Fibroblast of upper back skin (primary cell): ENCODE results near the gene STOM.
"Not testable (repeated sequence)": the region's sequence is repeated elsewhere in the genome, so short reads cannot be mapped to it uniquely, and the experiment has no call there.

Experiments
- DNase-seq: peaks from one replicate; pipeline ENCODE4 v3.0.0-alpha.2; 2013

STOM gene

GRCh38 chr9:121369595-121370265, at the start of gene STOM:
STOM (minus strand) TSS chr9:121370250; CDS start chr9:121370187, 63 bp downstream.
- DNase-seq: peak; percentile 76

- DNase-seq: no peak
Measured at GRCh38 chr9:121411993-121412392, 41.9 kb upstream of the STOM start.

GRCh38 chr9:121405899-121406298, 35.8 kb upstream of the STOM start:
- DNase-seq: no peak

GRCh38 chr9:121404906-121405305, 34.9 kb upstream of the STOM start:
- no peak for DNase-seq

GRCh38 chr9:121399883-121400607, 30.0 kb upstream of the STOM start:
- peak; percentile 82 for DNase-seq

- peak; percentile 47 for DNase-seq
Measured at GRCh38 chr9:121399126-121399882, 29.3 kb upstream of the STOM start.

GRCh38 chr9:121398374-121398773, 28.3 kb upstream of the STOM start:
- peak; percentile 99 for DNase-seq

GRCh38 chr9:121397277-121397676, 27.2 kb upstream of the STOM start:
- not testable (repeated sequence) for DNase-seq

GRCh38 chr9:121395558-121395957, 25.5 kb upstream of the STOM start:
- no peak for DNase-seq

- no peak for DNase-seq
Measured at GRCh38 chr9:121394292-121394691, 24.2 kb upstream of the STOM start.

- peak; percentile 58 for DNase-seq
Measured at GRCh38 chr9:121393318-121393717, 23.3 kb upstream of the STOM start.

- DNase-seq: no peak
Measured at GRCh38 chr9:121390372-121390771, 20.3 kb upstream of the STOM start.

GRCh38 chr9:121388140-121388905, 18.3 kb upstream of the STOM start:
- no peak for DNase-seq

GRCh38 chr9:121386442-121387175, 16.6 kb upstream of the STOM start:
- DNase-seq: no peak

- DNase-seq: no peak
Measured at GRCh38 chr9:121383715-121384114, 13.7 kb upstream of the STOM start.

GRCh38 chr9:121380846-121381245, 10.8 kb upstream of the STOM start:
- DNase-seq: peak; percentile 39

- DNase-seq: no peak
Measured at GRCh38 chr9:121376214-121376830, 6.3 kb upstream of the STOM start.

- DNase-seq: peak; percentile 18
Measured at GRCh38 chr9:121373011-121373729, 3.1 kb upstream of the STOM start.

GRCh38 chr9:121372239-121373010, 2.4 kb upstream of the STOM start:
- peak; percentile 20 for DNase-seq

GRCh38 chr9:121371495-121372061, 1.5 kb upstream of the STOM start:
- no peak for DNase-seq
